SK-N-SH (cell line): ENCODE results near the gene CALB2. TPM values are rescaled to one million over a fixed set of nuclear protein-coding genes. Genes with fewer than 3 reads are reported as not detected.

Experiments
- CTCF ChIA-PET: fragments of 300-600, 350-600 bp; formaldehyde crosslinking; extraction: SDS; loops from one replicate; lab custom pipeline; 2021; lab: Yijun Ruan, JAX
- POLR2A ChIA-PET: fragments of 350-600 bp; sonication (Branson Sonifier 250); formaldehyde crosslinking; extraction: SDS; loops from one replicate; lab custom pipeline; 2020; ENCODE audit warnings: antibody characterized with exemption, inconsistent platforms; lab: Yijun Ruan, JAX
- DNase-seq: peaks from one replicate; pipeline ENCODE4 v3.0.0; 2012
- H2AFZ ChIP-seq: fragments of 200-600 bp; sonication (generic); 2 replicates; pipeline ENCODE4 v1.8.1; 2016; ENCODE audit warnings: antibody characterized with exemption, mild to moderate bottlenecking, low read depth
- H3F3A ChIP-seq: fragments of 200-600 bp; sonication (generic); replicated peaks from 2 replicates; pipeline ENCODE3; 2016; ENCODE audit warnings: antibody characterized with exemption, mild to moderate bottlenecking; ENCODE audit not compliant: insufficient read depth
- H3K27ac ChIP-seq, 2 experiments: fragments of 200-500 bp in 1 of 2; fragments of 200-600 bp in 1 of 2; sonication (Bioruptor generic) in 1 of 2; sonication (generic), shearing (Covaris generic) in 1 of 2; 2 replicates each; pipeline versions ENCODE4 v1.5.1 to v1.6.1; 2014 to 2016; ENCODE audit warnings: low read depth in 2 of 2, inconsistent platforms in 1 of 2, low read length in 1 of 2, mild to moderate bottlenecking in 1 of 2, mixed read lengths in 1 of 2
- H3K27me3 ChIP-seq: fragments of 200-600 bp; sonication (generic), shearing (Covaris generic); 2 replicates; pipeline ENCODE4 v1.6.1; 2016; ENCODE audit warnings: mixed run types; ENCODE audit not compliant: insufficient read depth
- H3K36me3 ChIP-seq, 2 experiments: fragments of 200-500 bp in 1 of 2; fragments of 200-600 bp in 1 of 2; sonication (Bioruptor generic) in 1 of 2; sonication (generic) in 1 of 2; replicated peaks in 1 of 2; 2 replicates each; pipeline versions ENCODE3 to v1.5.1; 2014 to 2016; ENCODE audit warnings: low read length in 1 of 2, mild to moderate bottlenecking in 1 of 2; ENCODE audit not compliant: insufficient read depth in 2 of 2, control insufficient read depth in 1 of 2
- H3K4me1 ChIP-seq, 2 experiments: fragments of 200-500 bp in 1 of 2; fragments of 200-600 bp in 1 of 2; sonication (Bioruptor generic) in 1 of 2; sonication (generic), shearing (Covaris generic) in 1 of 2; 2 replicates each; pipeline versions ENCODE4 v1.5.1 to v1.6.1; 2014 to 2016; ENCODE audit warnings: low read depth in 1 of 2, low read length in 1 of 2, mixed run types in 1 of 2; ENCODE audit not compliant: insufficient read depth in 2 of 2, control insufficient read depth in 1 of 2
- H3K4me2 ChIP-seq: fragments of 200-600 bp; sonication (generic), shearing (Covaris generic); 2 replicates; pipeline ENCODE4 v1.6.1; 2017; ENCODE audit warnings: mixed run types
- H3K4me3 ChIP-seq, 2 experiments: fragments of 200-500 bp in 1 of 2; fragments of 200-600 bp in 1 of 2; sonication (Bioruptor generic) in 1 of 2; sonication (generic), shearing (Covaris generic) in 1 of 2; 2 replicates each; pipeline versions ENCODE4 v1.5.1 to v1.8.1; 2014 to 2016; ENCODE audit warnings: low read depth in 2 of 2, inconsistent platforms in 1 of 2, low read length in 1 of 2, mild to moderate bottlenecking in 1 of 2, mixed read lengths in 1 of 2, moderate library complexity in 1 of 2
- H3K79me2 ChIP-seq: fragments of 200-600 bp; sonication (generic); 2 replicates; pipeline ENCODE4 v1.8.1; 2017; ENCODE audit warnings: mild to moderate bottlenecking; ENCODE audit not compliant: insufficient read depth
- H3K9ac ChIP-seq: fragments of 200-600 bp; sonication (generic); 2 replicates; pipeline ENCODE4 v1.6.1; 2017; ENCODE audit warnings: mixed run types
- H3K9me2 ChIP-seq: fragments of 200-600 bp; sonication (generic); 2 replicates; pipeline ENCODE4 v1.6.1; 2017; ENCODE audit warnings: mixed run types
- H3K9me3 ChIP-seq: fragments of 200-600 bp; sonication (generic); 2 replicates; pipeline ENCODE4 v1.6.1; 2017; ENCODE audit warnings: mixed run types, mild to moderate bottlenecking, moderate library complexity
- H4K20me1 ChIP-seq: fragments of 200-600 bp; sonication (generic); 2 replicates; pipeline ENCODE4 v1.6.1; 2017; ENCODE audit warnings: mild to moderate bottlenecking, mixed run types; ENCODE audit not compliant: insufficient read depth
- ELF1 ChIP-seq: IDR thresholded peaks from 2 replicates; pipeline ENCODE4 v1.4.0; 2012
- EP300 ChIP-seq, 2 experiments: IDR thresholded peaks; 2 replicates each; pipeline versions ENCODE4 v1.4.0 to v1.6.1; 2012; ENCODE audit warnings: borderline replicate concordance in 1 of 2, low read depth in 1 of 2, low read length in 1 of 2
- FOSL2 ChIP-seq: IDR thresholded peaks from 2 replicates; pipeline ENCODE4 v1.4.0; 2012; ENCODE audit warnings: low read depth, mild to moderate bottlenecking, moderate library complexity, borderline replicate concordance
- GABPA ChIP-seq: IDR thresholded peaks from 2 replicates; pipeline ENCODE4 v1.4.0; 2012; ENCODE audit warnings: low read depth, mild to moderate bottlenecking
- GATA2 ChIP-seq: sonication (generic); formaldehyde crosslinking; IDR thresholded peaks from 2 replicates; pipeline ENCODE4 v1.5.0; 2020; ENCODE audit warnings: mild to moderate bottlenecking, missing genetic modification reagents
- MEF2A ChIP-seq: IDR thresholded peaks from 2 replicates; pipeline ENCODE4 v1.4.0; 2012; ENCODE audit warnings: low read depth, borderline replicate concordance
- NRF1 ChIP-seq: IDR thresholded peaks from 2 replicates; pipeline ENCODE4 v1.6.1; 2012; ENCODE audit warnings: low read depth, mild to moderate bottlenecking, low read length
- POLR2AphosphoS5 ChIP-seq: IDR thresholded peaks from 2 replicates; pipeline ENCODE4 v1.6.1; 2012; ENCODE audit warnings: low read depth, low read length
- RXRA ChIP-seq: IDR thresholded peaks from 2 replicates; pipeline ENCODE4 v1.4.0; 2012; ENCODE audit warnings: low read depth, mild to moderate bottlenecking, borderline replicate concordance
- SIN3A ChIP-seq: IDR thresholded peaks from 2 replicates; pipeline ENCODE4 v1.6.1; 2012; ENCODE audit warnings: low read depth, mild to moderate bottlenecking, low read length, moderate library complexity, borderline replicate concordance
- SMC3 ChIP-seq: IDR thresholded peaks from 2 replicates; pipeline ENCODE4 v1.6.1; 2012; ENCODE audit warnings: low read depth, low read length, improper control_type of control experiment
- WGBS: methylation state at CpG from one replicate; pipeline ENCODE4 v1.1.6; 2017; ENCODE audit warnings: low lambda C conversion rate; 5-methylcytosine and 5-hydroxymethylcytosine counted together
- polyA plus RNA-seq, 3 experiments: library from polyadenylated mRNA; depleted of rRNA; stranded (reverse); fragments of >200 nt; gene quantifications; 2 replicates each; pipeline ENCODE4 v1.2.3, GENCODE V29; 2012
- TF ChIP-seq, protein P1 (sequence below): IDR thresholded peaks from 2 replicates; pipeline ENCODE4 v1.4.0; 2012; ENCODE audit warnings: low read depth, borderline replicate concordance
- TF ChIP-seq, protein P2 (sequence below): IDR thresholded peaks from 2 replicates; pipeline ENCODE4 v1.4.0; 2012; ENCODE audit warnings: low read depth, borderline replicate concordance
- TF ChIP-seq, protein P3 (sequence below): fragments of 150-350 bp; IDR thresholded peaks from 2 replicates; pipeline ENCODE4 v1.6.1; 2016; ENCODE audit warnings: mild to moderate bottlenecking, low read depth, low read length

The CALB2 gene
- polyA plus RNA-seq, 1 of the 3 experiments (the other 2 are of a cell fraction), result 0.12 TPM

DNA sequence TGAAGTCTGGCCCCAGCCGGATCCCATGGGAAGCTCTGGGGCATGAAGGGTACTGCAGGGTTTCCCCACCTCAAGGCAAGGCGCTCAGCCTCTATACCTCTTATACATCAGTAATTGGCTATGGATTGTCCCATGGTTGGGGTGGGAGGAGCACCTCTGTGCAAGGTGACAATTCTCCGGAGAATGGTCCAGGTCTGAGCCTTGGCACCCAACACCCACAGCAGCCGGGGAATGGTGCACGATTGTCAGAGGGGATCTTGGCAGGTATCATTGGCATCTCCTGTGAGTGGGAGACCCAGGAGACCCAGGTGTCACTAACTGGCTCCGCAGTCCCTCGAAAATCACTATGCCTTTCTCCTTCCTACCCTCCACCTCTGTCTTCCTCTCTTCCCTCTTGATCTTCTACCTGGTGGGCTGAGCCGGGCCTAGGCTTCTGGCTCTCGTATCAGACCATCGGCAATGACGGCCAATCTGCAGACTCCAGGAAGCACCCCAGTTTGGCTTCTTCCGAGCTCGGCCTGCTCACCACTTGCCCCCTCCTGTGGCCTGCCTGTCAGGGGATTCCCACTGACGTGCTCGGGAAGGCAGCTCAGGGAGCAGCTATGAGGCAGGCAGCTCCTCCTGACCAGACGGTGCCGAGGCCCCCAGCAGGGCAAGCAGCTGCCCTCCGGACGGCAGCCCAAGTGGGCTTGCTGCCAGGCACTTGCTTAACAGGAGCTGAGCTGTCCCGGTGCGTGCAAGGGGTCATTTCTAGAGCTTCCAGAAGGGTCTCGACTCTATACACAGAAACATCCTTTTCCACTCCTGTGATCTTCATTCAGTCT, 10.0 kb upstream of the CALB2 start:
- no peak overlapping the region for H3K27ac ChIP-seq
- no peaks in the 10 kb centered on the region for H3F3A ChIP-seq
- WGBS, result 42% methylated on average over 14 of the region's 22 CpGs
- POLR2A ChIA-PET, result no interaction called here
- no peak overlapping the region for H3K4me2 ChIP-seq
- no peak for DNase-seq
- H3K9me2 ChIP-seq, result no peaks in the 10 kb centered on the region
- no peaks in the 10 kb centered on the region for H3K79me2 ChIP-seq
- H3K36me3 ChIP-seq, result no peaks in the 10 kb centered on the region
- peaks cover 1% of the 10 kb centered on the region; the same call in 1 of the 2 replicates for H3K27me3 ChIP-seq
- H3K4me1 ChIP-seq, result no peaks in the 10 kb centered on the region
- CTCF ChIA-PET, result interaction anchor here (0.9 to 4.6 kb wide), 5 partner anchors 9 to 151 kb away, joined by 3 to 33 read pairs (median 4); partner anchors contain the start of gene CALB2
- H3K9me3 ChIP-seq, result no peaks in the 10 kb centered on the region
- no peak overlapping the region for H2AFZ ChIP-seq
- H4K20me1 ChIP-seq, result no peaks in the 10 kb centered on the region
- no peak overlapping the region for H3K9ac ChIP-seq
- no peak overlapping the region for H3K4me3 ChIP-seq
- no peak for TF ChIP-seq SMC3
- TF ChIP-seq GABPA, result no peak
- TF ChIP-seq GATA2 (CRISPR knock-in tag), result no peak
- TF ChIP-seq FOSL2, result no peak
- TF ChIP-seq, protein P1, sequence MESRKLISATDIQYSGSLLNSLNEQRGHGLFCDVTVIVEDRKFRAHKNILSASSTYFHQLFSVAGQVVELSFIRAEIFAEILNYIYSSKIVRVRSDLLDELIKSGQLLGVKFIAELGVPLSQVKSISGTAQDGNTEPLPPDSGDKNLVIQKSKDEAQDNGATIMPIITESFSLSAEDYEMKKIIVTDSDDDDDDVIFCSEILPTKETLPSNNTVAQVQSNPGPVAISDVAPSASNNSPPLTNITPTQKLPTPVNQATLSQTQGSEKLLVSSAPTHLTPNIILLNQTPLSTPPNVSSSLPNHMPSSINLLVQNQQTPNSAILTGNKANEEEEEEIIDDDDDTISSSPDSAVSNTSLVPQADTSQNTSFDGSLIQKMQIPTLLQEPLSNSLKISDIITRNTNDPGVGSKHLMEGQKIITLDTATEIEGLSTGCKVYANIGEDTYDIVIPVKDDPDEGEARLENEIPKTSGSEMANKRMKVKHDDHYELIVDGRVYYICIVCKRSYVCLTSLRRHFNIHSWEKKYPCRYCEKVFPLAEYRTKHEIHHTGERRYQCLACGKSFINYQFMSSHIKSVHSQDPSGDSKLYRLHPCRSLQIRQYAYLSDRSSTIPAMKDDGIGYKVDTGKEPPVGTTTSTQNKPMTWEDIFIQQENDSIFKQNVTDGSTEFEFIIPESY, result no peak
- no peak for TF ChIP-seq MEF2A
- no peak for TF ChIP-seq SIN3A
- TF ChIP-seq ELF1, result no peak
- TF ChIP-seq, protein P2, sequence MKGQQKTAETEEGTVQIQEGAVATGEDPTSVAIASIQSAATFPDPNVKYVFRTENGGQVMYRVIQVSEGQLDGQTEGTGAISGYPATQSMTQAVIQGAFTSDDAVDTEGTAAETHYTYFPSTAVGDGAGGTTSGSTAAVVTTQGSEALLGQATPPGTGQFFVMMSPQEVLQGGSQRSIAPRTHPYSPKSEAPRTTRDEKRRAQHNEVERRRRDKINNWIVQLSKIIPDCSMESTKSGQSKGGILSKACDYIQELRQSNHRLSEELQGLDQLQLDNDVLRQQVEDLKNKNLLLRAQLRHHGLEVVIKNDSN, result no peak
- TF ChIP-seq POLR2AphosphoS5, result no peak
- TF ChIP-seq EP300 (IDR thresholded peaks at IDR 0.05; ENCODE audit: borderline replicate concordance in 1 of 2, low read depth in 1 of 2, low read length in 1 of 2), result no peak
- TF ChIP-seq, protein P3, sequence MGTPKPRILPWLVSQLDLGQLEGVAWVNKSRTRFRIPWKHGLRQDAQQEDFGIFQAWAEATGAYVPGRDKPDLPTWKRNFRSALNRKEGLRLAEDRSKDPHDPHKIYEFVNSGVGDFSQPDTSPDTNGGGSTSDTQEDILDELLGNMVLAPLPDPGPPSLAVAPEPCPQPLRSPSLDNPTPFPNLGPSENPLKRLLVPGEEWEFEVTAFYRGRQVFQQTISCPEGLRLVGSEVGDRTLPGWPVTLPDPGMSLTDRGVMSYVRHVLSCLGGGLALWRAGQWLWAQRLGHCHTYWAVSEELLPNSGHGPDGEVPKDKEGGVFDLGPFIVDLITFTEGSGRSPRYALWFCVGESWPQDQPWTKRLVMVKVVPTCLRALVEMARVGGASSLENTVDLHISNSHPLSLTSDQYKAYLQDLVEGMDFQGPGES, result no peak
- TF ChIP-seq NRF1, result no peak
- TF ChIP-seq RXRA, result no peak
